Measurements from ENCODE around the gene PLA2G2C. TPM values are rescaled to one million over a fixed set of nuclear protein-coding genes. Genes with fewer than 3 reads are reported as not detected.
A peak's percentile ranks its signal among the peaks of the same experiment; 100 is the strongest.

Gene PLA2G2C
- total RNA-seq, 3 donors from 2014 or later = 0.33 TPM; not detected in 2

DNA sequence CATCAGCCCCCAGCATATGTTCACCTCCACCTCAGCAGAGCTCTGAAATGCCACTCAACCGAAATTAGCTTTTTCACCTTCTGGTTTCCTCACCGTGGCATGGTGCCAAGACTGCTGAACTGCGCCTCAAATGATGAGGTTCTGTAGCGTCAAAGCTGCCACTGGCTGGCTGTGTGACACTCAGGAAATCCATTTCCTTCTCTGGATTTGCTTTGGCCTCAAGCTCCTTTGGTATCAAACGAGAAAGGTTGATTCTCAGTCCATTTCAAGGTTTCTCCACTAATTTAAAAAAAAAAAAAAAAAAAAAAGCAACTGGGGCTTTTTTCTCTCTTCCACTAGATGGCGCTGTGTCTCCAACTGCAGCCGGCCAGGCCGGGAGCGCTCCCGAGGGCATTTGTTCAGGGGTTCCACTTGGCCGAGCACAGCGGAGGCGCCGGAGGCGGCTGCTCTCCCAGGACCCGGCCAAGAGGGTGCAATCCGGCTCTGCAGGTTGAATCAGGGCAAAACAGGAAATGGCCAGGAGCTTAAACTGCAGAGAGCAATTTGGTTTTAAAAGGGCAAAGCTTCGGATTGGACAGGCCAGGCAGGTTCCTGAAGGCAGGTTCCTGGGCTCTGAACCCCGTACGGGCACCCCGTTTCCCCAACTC, 26.5 kb upstream of the PLA2G2C start:
- H3K27me3 ChIP-seq = no peaks in the 10 kb centered on the region
- H3K9me3 ChIP-seq = no peaks in the 10 kb centered on the region
- TF ChIP-seq, protein P1, sequence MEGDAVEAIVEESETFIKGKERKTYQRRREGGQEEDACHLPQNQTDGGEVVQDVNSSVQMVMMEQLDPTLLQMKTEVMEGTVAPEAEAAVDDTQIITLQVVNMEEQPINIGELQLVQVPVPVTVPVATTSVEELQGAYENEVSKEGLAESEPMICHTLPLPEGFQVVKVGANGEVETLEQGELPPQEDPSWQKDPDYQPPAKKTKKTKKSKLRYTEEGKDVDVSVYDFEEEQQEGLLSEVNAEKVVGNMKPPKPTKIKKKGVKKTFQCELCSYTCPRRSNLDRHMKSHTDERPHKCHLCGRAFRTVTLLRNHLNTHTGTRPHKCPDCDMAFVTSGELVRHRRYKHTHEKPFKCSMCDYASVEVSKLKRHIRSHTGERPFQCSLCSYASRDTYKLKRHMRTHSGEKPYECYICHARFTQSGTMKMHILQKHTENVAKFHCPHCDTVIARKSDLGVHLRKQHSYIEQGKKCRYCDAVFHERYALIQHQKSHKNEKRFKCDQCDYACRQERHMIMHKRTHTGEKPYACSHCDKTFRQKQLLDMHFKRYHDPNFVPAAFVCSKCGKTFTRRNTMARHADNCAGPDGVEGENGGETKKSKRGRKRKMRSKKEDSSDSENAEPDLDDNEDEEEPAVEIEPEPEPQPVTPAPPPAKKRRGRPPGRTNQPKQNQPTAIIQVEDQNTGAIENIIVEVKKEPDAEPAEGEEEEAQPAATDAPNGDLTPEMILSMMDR (IDR thresholded peaks at IDR 0.05) = peak; percentile 55 to 80 (median 56)
- TF ChIP-seq POLR2A (IDR thresholded peaks at IDR 0.05) (no peak), POLR2AphosphoS5 (IDR thresholded peaks at IDR 0.05) (peak in 1 of 3 donors; percentile 18)
- H3K4me1 ChIP-seq = peaks cover 12 to 17% of the 10 kb centered on the region in 2 donors
- peak overlapping the region; percentile 84 to 89 for H3K27ac ChIP-seq
- H3K36me3 ChIP-seq = no peaks in the 10 kb centered on the region
- intact Hi-C loops (cut with DNase I; ENCODE audit: low total_unique reads) = no loop called here
- H3K4me3 ChIP-seq = peak overlapping the region in 2 of 3 donors; percentile 11 to 44
- DNase-seq (ENCODE audit: low spot score in 2 of 2) = peak; percentile 82 to 83

DNA sequence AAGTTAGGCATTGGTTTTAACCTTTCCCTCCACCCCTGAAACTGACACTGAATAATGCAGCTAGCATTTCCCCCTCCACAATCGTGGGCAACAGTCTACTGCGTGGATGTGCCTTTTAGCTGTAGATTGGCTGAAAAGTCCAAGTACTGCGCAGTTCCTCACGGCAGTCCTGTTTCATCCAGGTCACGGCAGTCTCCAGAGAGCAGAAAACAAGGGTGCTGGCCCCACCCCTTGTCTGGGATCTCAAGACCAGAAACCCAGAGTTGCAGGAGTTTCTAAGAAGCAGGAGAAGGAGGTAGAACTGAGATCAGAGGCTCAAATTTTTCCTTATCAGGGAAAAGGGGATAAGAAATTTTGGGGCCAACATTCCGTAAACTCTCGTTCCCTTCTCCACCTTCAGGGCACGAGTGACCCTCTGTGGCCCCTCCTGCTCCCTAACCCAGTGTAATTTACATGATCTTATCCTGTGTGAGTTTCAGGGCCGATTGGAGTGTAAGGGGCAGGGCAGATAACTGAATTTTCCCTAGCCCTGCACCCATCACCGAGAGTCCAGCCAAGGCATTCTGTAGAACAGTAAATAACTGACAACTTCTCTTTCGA, 25.9 kb upstream of the PLA2G2C start:
- no peaks in the 10 kb centered on the region for H3K36me3 ChIP-seq
- TF ChIP-seq POLR2A (IDR thresholded peaks at IDR 0.05) (no peak), POLR2AphosphoS5 (IDR thresholded peaks at IDR 0.05) (no peak)
- TF ChIP-seq, protein P1 (IDR thresholded peaks at IDR 0.05) = no peak
- peak overlapping the region in 1 of 3 donors; percentile 35 for H3K4me3 ChIP-seq
- no peaks in the 10 kb centered on the region for H3K9me3 ChIP-seq
- no peaks in the 10 kb centered on the region for H3K27me3 ChIP-seq
- intact Hi-C loops (cut with DNase I; ENCODE audit: low total_unique reads) = no loop called here
- H3K27ac ChIP-seq = peak overlapping the region; percentile 84 to 89
- DNase-seq (ENCODE audit: low spot score in 2 of 2) = no peak
- peaks cover 12 to 17% of the 10 kb centered on the region in 2 donors for H3K4me1 ChIP-seq

DNA sequence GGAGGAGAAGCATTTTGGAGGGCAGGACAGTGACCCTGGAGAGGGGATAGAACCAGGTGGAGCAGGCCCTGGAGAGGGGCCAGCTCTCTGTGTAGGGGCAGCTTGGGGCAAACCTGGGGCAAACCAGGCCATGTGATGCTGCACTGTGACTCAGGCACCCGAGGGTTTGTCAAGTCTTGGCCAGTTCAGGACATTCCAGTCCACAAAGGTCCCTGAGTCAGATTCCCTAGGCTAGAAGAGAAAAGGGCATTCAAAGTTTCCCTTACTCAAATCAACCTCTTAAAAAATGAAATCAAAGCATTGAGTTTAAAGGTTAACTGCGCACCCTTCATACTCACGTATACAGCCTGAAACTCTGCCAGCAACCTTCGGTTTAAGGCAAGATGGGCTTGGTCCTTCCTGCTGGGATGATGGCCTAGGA, 25.2 kb upstream of the PLA2G2C start:
- DNase-seq (ENCODE audit: low spot score in 2 of 2) = peak in 1 of 2 donors; percentile 80
- TF ChIP-seq POLR2A (IDR thresholded peaks at IDR 0.05) = no peak
- TF ChIP-seq, protein P1 (IDR thresholded peaks at IDR 0.05) = no peak
- no peak for TF ChIP-seq POLR2AphosphoS5 (IDR thresholded peaks at IDR 0.05)
- H3K9me3 ChIP-seq = no peaks in the 10 kb centered on the region
- no peaks in the 10 kb centered on the region for H3K27me3 ChIP-seq
- H3K36me3 ChIP-seq = no peaks in the 10 kb centered on the region
- peaks cover 12 to 17% of the 10 kb centered on the region in 2 donors for H3K4me1 ChIP-seq
- H3K4me3 ChIP-seq = no peak overlapping the region
- H3K27ac ChIP-seq = peak overlapping the region; percentile 84 to 89
- intact Hi-C loops (cut with DNase I; ENCODE audit: low total_unique reads) = no loop called here

DNA sequence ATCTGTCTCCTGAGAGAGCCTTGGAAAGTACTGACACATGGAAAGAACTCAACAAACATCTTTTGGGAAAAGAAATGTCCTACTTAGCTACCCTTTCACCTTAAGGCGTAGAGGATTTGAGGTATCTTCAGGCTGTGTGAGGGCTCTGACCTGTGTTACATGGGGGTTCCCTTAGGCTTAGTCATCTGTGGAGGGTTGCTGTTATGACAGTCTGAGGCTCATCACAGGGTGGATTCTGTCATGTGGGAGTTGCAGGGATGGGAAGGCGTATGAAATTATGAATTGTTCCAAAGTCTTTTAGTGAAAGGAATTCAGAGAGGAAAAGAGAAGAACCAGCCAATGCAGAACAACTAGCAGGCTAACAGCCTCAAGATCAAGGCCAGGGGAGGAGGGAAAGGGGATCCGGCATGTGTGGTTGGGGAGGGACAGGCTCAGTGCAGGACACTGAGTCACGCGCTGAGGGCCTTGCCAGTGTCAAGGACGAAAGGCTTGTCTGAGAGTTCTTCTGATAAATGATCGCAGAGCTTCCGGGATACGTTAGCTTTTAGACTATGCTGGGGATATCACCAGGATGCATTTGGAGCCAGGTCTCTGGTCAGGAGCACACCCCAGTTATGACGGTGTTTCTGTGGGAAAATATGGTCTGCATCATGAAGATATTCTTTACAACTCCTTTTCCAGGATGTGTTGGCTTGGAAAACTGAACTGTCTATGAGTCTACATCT, 24.6 kb upstream of the PLA2G2C start:
- Histone ChIP-seq H3K4me1 (peaks cover 12 to 17% of the 10 kb centered on the region in 2 donors), H3K4me3 (no peak overlapping the region), H3K27ac (peak overlapping the region; percentile 84 to 89), H3K9me3 (no peaks in the 10 kb centered on the region), H3K27me3 (no peaks in the 10 kb centered on the region), H3K36me3 (no peaks in the 10 kb centered on the region)
- DNase-seq (ENCODE audit: low spot score in 2 of 2) = no peak
- intact Hi-C loops (cut with DNase I; ENCODE audit: low total_unique reads) = no loop called here
- TF ChIP-seq POLR2A (IDR thresholded peaks at IDR 0.05) = no peak
- TF ChIP-seq POLR2AphosphoS5 (IDR thresholded peaks at IDR 0.05) = no peak
- TF ChIP-seq, protein P1 (IDR thresholded peaks at IDR 0.05) = no peak

DNA sequence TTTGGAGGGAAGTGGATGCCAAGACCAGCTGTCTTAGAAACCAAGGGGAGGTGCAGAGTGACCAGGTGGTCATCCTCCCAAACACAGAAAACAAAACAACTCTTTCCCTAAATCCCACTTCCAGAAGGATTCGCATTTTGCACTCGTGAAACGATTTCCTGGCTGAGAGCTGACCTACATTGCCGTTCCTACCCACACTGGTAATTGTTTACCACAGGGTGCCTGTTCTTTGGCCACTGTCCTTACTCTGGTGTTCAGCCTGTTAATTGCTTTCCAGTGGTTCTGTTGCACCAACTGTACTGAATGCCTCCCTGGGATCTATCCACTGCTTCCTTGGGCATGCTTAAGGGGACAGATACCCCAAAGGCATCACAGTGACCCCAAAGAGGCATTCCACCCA, 23.2 kb upstream of the PLA2G2C start:
- TF ChIP-seq, protein P1 (IDR thresholded peaks at IDR 0.05) = no peak
- TF ChIP-seq POLR2A (IDR thresholded peaks at IDR 0.05) = no peak
- TF ChIP-seq POLR2AphosphoS5 (IDR thresholded peaks at IDR 0.05) = no peak
- no peak for DNase-seq (ENCODE audit: low spot score in 2 of 2)
- Histone ChIP-seq H3K36me3 (no peaks in the 10 kb centered on the region), H3K4me1 (peaks cover 12 to 17% of the 10 kb centered on the region in 2 donors), H3K27ac (peak overlapping the region in 1 of 2 donors; percentile 19), H3K9me3 (no peaks in the 10 kb centered on the region), H3K27me3 (no peaks in the 10 kb centered on the region), H3K4me3 (no peak overlapping the region)
- intact Hi-C loops (cut with DNase I; ENCODE audit: low total_unique reads) = no loop called here
